K562 (cell line): ENCODE results near the gene BCORL1. TPM values are rescaled to one million over a fixed set of nuclear protein-coding genes. Genes with fewer than 3 reads are reported as not detected.

ENCODE experiments used
- ATF6 ChIP-seq: sonication (generic); formaldehyde crosslinking; IDR thresholded peaks from 2 replicates; pipeline ENCODE4 v1.4.0; 2020; ENCODE audit warnings: mild to moderate bottlenecking, missing genetic modification reagents
- NELFE ChIP-seq: IDR thresholded peaks from 2 replicates; pipeline ENCODE4 v1.6.1; 2011; ENCODE audit warnings: mild to moderate bottlenecking; ENCODE audit not compliant: insufficient read depth, insufficient read length
- RHOXF2B ChIP-seq: fragments of 250-450 bp; sonication (Bioruptor Pico); conservative IDR thresholded peaks from 2 replicates; pipeline ENCODE4 v1.5.1; 2021
- SIRT6 ChIP-seq: IDR thresholded peaks from one replicate; pipeline ENCODE4 v1.6.1; 2012; ENCODE audit warnings: low read depth, mild to moderate bottlenecking, control low read depth, inconsistent platforms, low read length, moderate library complexity
- polyA plus RNA-seq, 8 experiments: library from polyadenylated mRNA; depleted of rRNA in 4 of 8; stranded (reverse) in 5 of 8; unstranded in 3 of 8; fragments of >200 nt; fragmentation: Nextera tagmentation in 2 of 8; fragmentation: Illumina TruSeq in 1 of 8; extraction: Ambion mirVana in 2 of 8; extraction: Trizol in 1 of 8; gene quantifications; 2 replicates each; pipeline versions ENCODE4 v1.2.1 to v1.2.3, GENCODE V29; 2011 to 2014; ENCODE audit warnings: inconsistent platforms in 1 of 8, missing spikeins in 1 of 8
- total RNA-seq, 7 experiments: library from RNA; depleted of rRNA in 6 of 7; stranded (reverse); fragments of >200 nt in 6 of 7; fragmentation: Illumina TruSeq in 2 of 7; extraction: Trizol in 2 of 7; gene quantifications; 2 replicates each; pipeline versions ENCODE4 v1.2.1 to v1.2.3, GENCODE V29; 2011 to 2021; ENCODE audit warnings: low replicate concordance in 1 of 7
- TF ChIP-seq, protein P1 (sequence below): fragments of 450-650 bp; IDR thresholded peaks from 2 replicates; pipeline ENCODE4 v1.6.1; 2016; ENCODE audit warnings: mild to moderate bottlenecking, moderate library complexity
- TF ChIP-seq, protein P2 (sequence below): sonication (generic); formaldehyde crosslinking; IDR thresholded peaks from 2 replicates; pipeline ENCODE4 v1.8.0; 2023; ENCODE audit warnings: mild to moderate bottlenecking, missing genetic modification reagents
- TF ChIP-seq, protein P3 (sequence below): sonication (generic); formaldehyde crosslinking; IDR thresholded peaks from 2 replicates; pipeline ENCODE4 v1.8.0; 2023; ENCODE audit warnings: mild to moderate bottlenecking, missing genetic modification reagents

Gene BCORL1
- total and polyA plus RNA-seq, 9 of the 15 experiments (the other 6 are each of a cell fraction or from before 2014, with no cell fraction given): 0.48 to 29.6 (median 2.1) TPM

DNA sequence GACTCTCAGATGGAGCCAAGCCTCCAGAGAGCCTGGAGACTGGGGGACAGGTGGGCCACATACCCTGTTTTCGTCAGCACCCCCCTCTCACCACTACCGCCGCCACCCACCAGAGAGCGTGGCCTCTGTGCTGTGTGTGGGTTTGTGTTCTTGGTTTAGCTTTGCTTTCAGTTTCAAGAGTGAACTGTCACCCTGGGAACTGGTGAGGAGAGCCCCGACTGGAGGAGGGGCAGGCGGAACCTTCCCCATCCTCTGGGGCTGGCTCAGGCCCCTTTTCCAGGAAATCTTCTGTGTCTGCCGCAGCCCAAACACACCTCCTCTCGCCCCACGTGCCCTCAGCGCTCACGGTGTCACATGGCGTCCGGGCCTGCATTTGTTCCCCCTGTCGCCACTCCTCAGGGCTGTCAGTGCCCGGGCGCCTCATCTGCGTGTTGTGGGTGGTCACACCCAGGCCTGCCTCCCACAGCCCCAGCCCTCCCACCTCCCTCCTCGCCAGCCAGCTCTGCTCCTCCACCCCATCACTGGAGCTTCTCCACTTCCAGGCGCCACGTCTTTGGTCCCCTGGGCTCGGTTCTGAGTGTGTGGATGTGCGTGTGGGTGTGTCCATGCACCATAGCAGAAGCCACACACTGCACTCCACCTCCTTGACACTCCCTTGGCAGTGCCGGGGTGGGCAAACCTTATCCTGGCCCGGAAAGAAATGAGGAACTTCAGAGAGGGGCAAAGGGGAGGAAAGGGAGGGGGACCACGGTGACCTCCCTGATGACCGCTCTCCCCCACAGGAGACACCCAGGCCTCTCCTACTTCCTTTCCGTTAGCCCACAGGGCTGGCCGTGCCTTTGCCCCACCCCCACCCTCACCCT, 100.0 kb downstream of the BCORL1 start (continued):
- TF ChIP-seq, protein P1, sequence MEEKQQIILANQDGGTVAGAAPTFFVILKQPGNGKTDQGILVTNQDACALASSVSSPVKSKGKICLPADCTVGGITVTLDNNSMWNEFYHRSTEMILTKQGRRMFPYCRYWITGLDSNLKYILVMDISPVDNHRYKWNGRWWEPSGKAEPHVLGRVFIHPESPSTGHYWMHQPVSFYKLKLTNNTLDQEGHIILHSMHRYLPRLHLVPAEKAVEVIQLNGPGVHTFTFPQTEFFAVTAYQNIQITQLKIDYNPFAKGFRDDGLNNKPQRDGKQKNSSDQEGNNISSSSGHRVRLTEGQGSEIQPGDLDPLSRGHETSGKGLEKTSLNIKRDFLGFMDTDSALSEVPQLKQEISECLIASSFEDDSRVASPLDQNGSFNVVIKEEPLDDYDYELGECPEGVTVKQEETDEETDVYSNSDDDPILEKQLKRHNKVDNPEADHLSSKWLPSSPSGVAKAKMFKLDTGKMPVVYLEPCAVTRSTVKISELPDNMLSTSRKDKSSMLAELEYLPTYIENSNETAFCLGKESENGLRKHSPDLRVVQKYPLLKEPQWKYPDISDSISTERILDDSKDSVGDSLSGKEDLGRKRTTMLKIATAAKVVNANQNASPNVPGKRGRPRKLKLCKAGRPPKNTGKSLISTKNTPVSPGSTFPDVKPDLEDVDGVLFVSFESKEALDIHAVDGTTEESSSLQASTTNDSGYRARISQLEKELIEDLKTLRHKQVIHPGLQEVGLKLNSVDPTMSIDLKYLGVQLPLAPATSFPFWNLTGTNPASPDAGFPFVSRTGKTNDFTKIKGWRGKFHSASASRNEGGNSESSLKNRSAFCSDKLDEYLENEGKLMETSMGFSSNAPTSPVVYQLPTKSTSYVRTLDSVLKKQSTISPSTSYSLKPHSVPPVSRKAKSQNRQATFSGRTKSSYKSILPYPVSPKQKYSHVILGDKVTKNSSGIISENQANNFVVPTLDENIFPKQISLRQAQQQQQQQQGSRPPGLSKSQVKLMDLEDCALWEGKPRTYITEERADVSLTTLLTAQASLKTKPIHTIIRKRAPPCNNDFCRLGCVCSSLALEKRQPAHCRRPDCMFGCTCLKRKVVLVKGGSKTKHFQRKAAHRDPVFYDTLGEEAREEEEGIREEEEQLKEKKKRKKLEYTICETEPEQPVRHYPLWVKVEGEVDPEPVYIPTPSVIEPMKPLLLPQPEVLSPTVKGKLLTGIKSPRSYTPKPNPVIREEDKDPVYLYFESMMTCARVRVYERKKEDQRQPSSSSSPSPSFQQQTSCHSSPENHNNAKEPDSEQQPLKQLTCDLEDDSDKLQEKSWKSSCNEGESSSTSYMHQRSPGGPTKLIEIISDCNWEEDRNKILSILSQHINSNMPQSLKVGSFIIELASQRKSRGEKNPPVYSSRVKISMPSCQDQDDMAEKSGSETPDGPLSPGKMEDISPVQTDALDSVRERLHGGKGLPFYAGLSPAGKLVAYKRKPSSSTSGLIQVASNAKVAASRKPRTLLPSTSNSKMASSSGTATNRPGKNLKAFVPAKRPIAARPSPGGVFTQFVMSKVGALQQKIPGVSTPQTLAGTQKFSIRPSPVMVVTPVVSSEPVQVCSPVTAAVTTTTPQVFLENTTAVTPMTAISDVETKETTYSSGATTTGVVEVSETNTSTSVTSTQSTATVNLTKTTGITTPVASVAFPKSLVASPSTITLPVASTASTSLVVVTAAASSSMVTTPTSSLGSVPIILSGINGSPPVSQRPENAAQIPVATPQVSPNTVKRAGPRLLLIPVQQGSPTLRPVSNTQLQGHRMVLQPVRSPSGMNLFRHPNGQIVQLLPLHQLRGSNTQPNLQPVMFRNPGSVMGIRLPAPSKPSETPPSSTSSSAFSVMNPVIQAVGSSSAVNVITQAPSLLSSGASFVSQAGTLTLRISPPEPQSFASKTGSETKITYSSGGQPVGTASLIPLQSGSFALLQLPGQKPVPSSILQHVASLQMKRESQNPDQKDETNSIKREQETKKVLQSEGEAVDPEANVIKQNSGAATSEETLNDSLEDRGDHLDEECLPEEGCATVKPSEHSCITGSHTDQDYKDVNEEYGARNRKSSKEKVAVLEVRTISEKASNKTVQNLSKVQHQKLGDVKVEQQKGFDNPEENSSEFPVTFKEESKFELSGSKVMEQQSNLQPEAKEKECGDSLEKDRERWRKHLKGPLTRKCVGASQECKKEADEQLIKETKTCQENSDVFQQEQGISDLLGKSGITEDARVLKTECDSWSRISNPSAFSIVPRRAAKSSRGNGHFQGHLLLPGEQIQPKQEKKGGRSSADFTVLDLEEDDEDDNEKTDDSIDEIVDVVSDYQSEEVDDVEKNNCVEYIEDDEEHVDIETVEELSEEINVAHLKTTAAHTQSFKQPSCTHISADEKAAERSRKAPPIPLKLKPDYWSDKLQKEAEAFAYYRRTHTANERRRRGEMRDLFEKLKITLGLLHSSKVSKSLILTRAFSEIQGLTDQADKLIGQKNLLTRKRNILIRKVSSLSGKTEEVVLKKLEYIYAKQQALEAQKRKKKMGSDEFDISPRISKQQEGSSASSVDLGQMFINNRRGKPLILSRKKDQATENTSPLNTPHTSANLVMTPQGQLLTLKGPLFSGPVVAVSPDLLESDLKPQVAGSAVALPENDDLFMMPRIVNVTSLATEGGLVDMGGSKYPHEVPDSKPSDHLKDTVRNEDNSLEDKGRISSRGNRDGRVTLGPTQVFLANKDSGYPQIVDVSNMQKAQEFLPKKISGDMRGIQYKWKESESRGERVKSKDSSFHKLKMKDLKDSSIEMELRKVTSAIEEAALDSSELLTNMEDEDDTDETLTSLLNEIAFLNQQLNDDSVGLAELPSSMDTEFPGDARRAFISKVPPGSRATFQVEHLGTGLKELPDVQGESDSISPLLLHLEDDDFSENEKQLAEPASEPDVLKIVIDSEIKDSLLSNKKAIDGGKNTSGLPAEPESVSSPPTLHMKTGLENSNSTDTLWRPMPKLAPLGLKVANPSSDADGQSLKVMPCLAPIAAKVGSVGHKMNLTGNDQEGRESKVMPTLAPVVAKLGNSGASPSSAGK: peak; percentile 77
- TF ChIP-seq, protein P2, sequence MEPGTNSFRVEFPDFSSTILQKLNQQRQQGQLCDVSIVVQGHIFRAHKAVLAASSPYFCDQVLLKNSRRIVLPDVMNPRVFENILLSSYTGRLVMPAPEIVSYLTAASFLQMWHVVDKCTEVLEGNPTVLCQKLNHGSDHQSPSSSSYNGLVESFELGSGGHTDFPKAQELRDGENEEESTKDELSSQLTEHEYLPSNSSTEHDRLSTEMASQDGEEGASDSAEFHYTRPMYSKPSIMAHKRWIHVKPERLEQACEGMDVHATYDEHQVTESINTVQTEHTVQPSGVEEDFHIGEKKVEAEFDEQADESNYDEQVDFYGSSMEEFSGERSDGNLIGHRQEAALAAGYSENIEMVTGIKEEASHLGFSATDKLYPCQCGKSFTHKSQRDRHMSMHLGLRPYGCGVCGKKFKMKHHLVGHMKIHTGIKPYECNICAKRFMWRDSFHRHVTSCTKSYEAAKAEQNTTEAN (CRISPR knock-in tag): no peak
- no peak for TF ChIP-seq RHOXF2B
- TF ChIP-seq, protein P3, sequence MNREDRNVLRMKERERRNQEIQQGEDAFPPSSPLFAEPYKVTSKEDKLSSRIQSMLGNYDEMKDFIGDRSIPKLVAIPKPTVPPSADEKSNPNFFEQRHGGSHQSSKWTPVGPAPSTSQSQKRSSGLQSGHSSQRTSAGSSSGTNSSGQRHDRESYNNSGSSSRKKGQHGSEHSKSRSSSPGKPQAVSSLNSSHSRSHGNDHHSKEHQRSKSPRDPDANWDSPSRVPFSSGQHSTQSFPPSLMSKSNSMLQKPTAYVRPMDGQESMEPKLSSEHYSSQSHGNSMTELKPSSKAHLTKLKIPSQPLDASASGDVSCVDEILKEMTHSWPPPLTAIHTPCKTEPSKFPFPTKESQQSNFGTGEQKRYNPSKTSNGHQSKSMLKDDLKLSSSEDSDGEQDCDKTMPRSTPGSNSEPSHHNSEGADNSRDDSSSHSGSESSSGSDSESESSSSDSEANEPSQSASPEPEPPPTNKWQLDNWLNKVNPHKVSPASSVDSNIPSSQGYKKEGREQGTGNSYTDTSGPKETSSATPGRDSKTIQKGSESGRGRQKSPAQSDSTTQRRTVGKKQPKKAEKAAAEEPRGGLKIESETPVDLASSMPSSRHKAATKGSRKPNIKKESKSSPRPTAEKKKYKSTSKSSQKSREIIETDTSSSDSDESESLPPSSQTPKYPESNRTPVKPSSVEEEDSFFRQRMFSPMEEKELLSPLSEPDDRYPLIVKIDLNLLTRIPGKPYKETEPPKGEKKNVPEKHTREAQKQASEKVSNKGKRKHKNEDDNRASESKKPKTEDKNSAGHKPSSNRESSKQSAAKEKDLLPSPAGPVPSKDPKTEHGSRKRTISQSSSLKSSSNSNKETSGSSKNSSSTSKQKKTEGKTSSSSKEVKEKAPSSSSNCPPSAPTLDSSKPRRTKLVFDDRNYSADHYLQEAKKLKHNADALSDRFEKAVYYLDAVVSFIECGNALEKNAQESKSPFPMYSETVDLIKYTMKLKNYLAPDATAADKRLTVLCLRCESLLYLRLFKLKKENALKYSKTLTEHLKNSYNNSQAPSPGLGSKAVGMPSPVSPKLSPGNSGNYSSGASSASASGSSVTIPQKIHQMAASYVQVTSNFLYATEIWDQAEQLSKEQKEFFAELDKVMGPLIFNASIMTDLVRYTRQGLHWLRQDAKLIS (CRISPR knock-in tag): no peak
- TF ChIP-seq ATF6: no peak
- TF ChIP-seq SIRT6: no peak
- TF ChIP-seq NELFE: no peak
